HG03280 (cell line): ENCODE results near the gene LDLR.
"Not testable (repeated sequence)": the region's sequence is repeated elsewhere in the genome, so short reads cannot be mapped to it uniquely, and the experiment has no call there.

Experiments
- ATAC-seq: cut with Tn5 transposase; IDR thresholded peaks from one replicate; pipeline ENCODE4 v1.9.1; 2021; ENCODE audit warnings: mild to moderate bottlenecking, moderate library complexity; ENCODE audit not compliant: unreplicated experiment

LDLR gene

DNA sequence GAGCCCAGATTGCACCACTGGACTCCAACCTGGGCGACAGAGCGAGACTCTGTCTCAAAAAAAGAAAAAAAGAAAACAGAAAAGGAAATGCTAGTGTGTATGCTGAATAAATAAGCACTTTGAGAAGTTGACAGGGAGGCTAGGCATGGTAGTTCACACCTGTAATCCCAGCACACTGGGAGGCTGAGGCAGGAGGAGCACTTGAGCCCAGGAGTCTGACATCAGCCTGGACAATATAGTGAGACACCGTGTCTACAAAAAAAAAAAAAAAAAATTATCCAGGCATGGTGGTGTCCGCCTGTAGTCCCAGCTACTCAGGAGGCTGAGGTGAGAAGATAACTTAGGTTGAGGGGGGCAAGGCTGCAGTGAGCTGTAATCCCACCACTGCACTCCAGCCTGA, 19.1 kb upstream of the LDLR start:
- no peak for ATAC-seq

- ATAC-seq, result no peak
Measured at GRCh38 chr19:11073568-11073967, 15.7 kb upstream of the LDLR start.

DNA sequence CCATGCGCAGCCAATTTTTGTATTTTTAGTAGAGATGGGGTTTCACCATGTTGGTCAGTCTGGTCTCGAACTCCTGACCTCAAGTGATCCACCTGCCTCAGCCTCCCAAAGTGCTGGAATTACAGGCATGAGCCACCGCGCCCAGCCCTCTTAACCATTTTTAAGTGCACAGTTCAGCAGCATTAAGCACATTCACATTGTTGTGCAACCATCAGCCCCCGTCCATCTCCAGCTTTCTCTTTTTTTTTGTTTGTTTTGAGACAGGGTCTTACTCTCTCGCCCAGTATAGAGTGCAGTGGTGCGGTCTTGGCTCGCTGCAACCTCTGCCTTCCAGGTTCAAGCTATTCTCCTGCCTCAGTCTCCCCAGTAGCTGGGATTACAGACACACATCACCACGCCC, 12.5 kb upstream of the LDLR start:
- ATAC-seq, result not testable (repeated sequence)

DNA sequence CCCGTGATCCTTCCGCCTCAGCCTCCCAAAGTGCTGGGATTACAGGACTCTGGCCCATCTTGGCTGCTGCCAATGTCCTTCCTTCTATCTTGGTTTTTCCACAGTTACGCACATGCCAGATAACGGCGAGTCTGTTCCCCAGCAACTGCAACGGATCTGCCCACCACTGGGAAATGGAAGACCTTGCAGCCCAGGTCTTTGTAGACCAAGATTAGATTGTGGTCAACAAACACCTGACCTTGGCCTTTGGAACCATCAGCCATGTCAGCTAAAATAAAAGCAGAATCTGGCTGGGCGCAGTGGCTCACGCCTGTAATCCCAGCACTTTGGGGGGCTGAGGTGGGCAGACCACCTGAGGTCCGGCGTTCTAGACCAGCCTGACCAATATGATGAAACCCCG, 10.4 kb upstream of the LDLR start:
- no peak for ATAC-seq

DNA sequence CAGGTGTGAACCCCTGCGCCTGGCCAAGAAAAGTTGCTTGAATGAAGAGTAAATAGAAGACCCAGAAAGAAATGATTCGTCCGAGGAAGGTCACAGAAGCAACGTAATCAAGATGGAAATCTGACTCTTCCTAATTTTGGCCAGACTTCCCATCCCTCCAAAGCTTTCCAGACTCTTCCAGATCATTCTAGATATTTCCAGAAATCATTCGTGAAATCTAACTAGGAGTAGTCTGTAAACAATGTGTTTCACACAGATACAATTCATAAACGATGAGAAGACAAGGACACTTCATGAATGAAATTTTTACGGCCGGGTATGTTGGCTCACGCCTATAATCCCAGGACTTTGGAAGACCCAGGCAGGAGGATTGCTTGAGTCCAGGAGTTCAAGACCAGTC, 9.3 kb upstream of the LDLR start:
- no peak for ATAC-seq

- no peak for ATAC-seq
Measured at GRCh38 chr19:11087870-11088505, 1.3 kb upstream of the LDLR start.

DNA sequence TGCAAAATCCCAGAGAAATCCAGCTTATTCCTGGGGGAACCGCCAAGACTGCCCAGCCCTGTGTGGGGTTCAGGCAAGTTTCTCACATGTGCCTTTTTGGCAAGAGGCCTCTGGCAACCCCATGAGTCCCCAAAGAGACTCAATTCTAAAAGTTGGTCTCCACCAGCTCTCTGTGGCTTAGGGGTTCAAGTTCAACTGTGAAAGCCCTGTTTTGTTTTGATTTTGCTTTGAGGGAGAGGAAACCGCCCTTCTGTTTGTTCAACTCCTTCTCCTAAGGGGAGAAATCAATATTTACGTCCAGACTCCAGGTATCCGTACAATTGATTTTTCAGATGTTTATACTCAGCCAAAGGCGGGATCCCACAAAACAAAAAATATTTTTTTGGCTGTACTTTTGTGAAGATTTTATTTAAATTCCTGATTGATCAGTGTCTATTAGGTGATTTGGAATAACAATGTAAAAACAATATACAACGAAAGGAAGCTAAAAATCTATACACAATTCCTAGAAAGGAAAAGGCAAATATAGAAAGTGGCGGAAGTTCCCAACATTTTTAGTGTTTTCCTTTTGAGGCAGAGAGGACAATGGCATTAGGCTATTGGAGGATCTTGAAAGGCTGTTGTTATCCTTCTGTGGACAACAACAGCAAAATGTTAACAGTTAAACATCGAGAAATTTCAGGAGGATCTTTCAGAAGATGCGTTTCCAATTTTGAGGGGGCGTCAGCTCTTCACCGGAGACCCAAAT, 583 bp upstream of the LDLR start:
- ATAC-seq, result no peak

- peak; percentile 11 for ATAC-seq
Measured at GRCh38 chr19:11090014-11090263, 676 bp downstream of the LDLR start.

DNA sequence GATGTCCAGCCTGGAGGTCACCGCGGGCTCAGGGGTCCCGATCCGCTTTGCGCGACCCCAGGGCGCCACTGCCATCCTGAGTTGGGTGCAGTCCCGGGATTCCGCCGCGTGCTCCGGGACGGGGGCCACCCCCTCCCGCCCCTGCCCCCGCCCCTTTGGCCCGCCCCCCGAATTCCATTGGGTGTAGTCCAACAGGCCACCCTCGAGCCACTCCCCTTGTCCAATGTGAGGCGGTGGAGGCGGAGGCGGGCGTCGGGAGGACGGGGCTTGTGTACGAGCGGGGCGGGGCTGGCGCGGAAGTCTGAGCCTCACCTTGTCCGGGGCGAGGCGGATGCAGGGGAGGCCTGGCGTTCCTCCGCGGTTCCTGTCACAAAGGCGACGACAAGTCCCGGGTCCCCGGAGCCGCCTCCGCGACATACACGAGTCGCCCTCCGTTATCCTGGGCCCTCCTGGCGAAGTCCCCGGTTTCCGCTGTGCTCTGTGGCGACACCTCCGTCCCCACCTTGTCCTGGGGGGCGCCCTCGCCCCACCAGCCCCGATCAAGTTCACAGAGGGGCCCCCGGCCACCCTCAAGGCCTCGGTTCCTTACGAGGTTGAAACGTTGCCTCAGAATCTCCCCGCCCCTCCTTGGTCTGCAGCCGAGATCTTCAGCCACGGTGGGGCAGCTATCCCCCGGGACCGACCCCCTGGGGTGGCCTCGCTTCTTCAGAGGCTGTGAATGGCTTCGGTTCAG, 1.2 kb downstream of the LDLR start:
- peak; percentile 68 for ATAC-seq

DNA sequence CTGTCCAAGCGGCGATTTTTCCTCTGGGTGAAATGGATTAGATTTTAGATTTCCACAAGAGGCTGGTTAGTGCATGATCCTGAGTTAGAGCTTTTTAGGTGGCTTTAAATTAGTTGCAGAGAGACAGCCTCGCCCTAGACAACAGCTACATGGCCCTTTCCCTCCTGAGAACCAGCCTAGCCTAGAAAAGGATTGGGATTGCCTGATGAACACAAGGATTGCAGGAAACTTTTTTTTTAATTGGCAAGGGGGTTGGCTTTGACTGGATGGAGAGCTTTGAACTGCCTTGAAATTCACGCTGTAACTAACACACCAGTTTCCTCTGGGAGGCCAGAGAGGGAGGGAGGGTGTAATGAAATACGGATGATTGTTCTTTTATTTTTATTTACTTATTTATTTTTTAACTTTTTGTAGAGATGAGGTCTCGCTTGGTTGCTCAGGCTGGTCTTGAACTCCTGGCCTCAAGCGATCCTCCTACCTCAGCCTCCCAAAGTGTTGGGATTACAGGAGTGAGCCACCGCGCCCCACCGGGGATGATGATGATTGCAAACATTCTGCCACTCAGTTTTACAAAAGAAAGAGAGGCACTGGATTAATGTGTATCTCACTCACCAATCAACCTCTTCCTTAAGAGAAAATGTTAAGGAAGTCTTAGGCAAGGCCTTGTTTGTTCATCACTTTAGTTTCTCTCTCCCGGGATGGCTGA, 1.9 kb downstream of the LDLR start:
- no peak for ATAC-seq

DNA sequence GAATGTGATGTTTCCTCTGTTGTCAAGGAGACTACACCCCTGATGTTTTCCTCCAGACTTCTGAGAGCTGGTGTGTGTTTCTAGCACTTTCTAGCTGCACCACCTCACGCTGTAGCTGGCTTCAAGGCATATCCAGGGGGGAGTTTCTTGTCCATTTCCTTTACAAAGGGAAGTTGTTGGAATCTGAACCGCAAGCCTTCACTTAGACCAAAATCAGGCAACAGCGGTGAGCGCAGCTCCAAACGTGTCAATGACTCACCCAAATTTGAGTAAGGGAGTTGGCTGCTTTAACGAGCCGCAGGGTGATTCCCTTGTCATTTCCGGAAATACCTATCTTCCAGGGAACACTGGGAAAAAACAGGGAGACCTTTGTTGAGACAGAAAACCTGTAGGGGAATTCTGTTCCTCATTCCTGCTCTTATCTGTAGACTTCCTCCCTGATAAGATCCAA, 2.5 kb downstream of the LDLR start:
- ATAC-seq, result no peak

GRCh38 chr19:11092181-11092538, 2.9 kb downstream of the LDLR start:
- ATAC-seq, result no peak

GRCh38 chr19:11093689-11094238, 4.5 kb downstream of the LDLR start:
- no peak for ATAC-seq

DNA sequence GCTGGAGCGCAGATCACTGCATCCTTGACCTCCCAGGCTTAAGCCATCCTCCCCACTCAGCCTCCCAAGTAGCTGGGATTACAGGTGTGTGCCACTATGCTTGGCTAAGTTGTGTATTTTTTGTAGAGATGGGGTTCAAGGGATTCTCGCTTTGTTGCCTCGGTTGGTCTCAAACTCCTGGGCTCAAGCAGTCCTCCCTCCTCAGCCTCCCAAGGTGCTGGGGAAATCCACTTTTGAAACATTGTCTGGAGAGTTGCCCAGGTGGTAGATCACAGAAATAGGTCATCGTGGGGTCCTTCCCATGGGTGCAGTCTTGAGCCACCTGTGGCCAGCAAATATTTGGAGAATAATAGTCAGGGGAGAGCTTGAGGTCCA, 5.2 kb downstream of the LDLR start:
- no peak for ATAC-seq

- peak; percentile 46 for ATAC-seq
Measured at GRCh38 chr19:11096210-11096841, 7.1 kb downstream of the LDLR start.

DNA sequence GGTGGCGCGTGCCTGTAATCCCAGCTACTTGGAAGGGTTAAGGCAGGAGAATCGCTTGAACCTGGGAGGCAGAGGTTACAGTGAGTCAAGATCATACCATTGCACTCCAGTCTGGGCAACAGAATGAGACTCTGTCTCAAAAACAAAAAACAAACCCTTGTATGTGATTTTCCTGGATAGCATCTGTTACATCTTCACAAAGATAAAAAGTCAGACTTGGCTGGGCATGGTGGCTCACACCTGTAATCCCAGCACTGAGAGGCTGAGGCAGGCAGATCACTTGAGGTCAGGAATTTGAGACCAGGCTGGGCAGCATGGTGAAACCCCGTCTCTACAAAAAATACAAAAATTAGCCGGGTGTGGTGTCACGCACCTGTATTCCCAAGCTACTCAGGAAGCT, 8.1 kb downstream of the LDLR start:
- not testable (repeated sequence) for ATAC-seq

- no peak for ATAC-seq
Measured at GRCh38 chr19:11098327-11098726, 9.1 kb downstream of the LDLR start.

DNA sequence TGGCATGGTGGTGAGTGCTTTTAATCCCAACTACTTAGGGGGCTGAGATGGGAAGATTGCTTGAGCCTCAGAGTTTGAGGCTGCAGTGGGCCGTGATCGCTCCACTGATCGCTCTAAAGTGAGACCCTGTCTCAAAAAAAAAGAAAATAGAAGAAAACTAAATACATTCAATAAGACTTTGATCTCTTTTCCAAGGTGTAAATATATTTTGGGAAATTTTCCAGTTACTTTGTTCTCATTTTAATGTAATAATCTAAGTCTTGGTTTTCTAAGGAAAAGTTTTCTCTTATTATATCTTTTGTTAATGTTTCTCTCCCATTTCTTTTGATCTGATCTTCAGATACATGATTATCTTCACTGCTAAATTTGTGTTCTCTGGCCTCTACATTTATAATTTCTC, 9.6 kb downstream of the LDLR start:
- no peak for ATAC-seq

- no peak for ATAC-seq
Measured at GRCh38 chr19:11100049-11100448, 10.8 kb downstream of the LDLR start.

DNA sequence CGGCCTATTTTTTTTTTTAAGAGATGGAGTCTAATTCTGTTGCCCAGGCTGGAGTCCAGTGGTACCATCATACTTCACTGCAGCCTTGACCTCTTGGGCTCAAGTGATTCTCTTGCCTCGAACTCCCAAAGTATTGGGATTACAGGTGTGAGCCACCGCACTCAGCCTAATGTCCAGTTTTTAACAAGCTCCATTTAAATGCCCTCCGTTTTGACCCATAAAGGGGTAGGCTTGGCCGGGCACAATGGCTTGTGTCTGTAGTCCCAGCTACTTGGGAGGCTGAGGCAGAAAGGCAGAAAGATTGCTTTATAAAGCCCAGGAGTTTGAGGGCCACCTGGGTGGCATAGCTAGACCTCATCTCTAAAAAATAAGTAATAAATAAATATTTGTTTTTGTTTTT, 11.8 kb downstream of the LDLR start:
- ATAC-seq, result no peak

- no peak for ATAC-seq
Measured at GRCh38 chr19:11102944-11103343, 13.7 kb downstream of the LDLR start.
